SK-N-SH (cell line): ENCODE measurements around the gene HHIPL1. TPM values are rescaled to one million over a fixed set of nuclear protein-coding genes. Genes with fewer than 3 reads are reported as not detected.

ENCODE experiments used
- CTCF ChIA-PET: fragments of 300-600, 350-600 bp; formaldehyde crosslinking; extraction: SDS; loops from one replicate; lab custom pipeline; 2021; lab: Yijun Ruan, JAX
- POLR2A ChIA-PET: fragments of 350-600 bp; sonication (Branson Sonifier 250); formaldehyde crosslinking; extraction: SDS; loops from one replicate; lab custom pipeline; 2020; ENCODE audit warnings: antibody characterized with exemption, inconsistent platforms; lab: Yijun Ruan, JAX
- DNase-seq: peaks from one replicate; pipeline ENCODE4 v3.0.0; 2012
- H2AFZ ChIP-seq: fragments of 200-600 bp; sonication (generic); 2 replicates; pipeline ENCODE4 v1.8.1; 2016; ENCODE audit warnings: antibody characterized with exemption, mild to moderate bottlenecking, low read depth
- H3F3A ChIP-seq: fragments of 200-600 bp; sonication (generic); replicated peaks from 2 replicates; pipeline ENCODE3; 2016; ENCODE audit warnings: antibody characterized with exemption, mild to moderate bottlenecking; ENCODE audit not compliant: insufficient read depth
- H3K27ac ChIP-seq, 2 experiments: fragments of 200-500 bp in 1 of 2; fragments of 200-600 bp in 1 of 2; sonication (Bioruptor generic) in 1 of 2; sonication (generic), shearing (Covaris generic) in 1 of 2; 2 replicates each; pipeline versions ENCODE4 v1.5.1 to v1.6.1; 2014 to 2016; ENCODE audit warnings: low read depth in 2 of 2, inconsistent platforms in 1 of 2, low read length in 1 of 2, mild to moderate bottlenecking in 1 of 2, mixed read lengths in 1 of 2
- H3K27me3 ChIP-seq: fragments of 200-600 bp; sonication (generic), shearing (Covaris generic); 2 replicates; pipeline ENCODE4 v1.6.1; 2016; ENCODE audit warnings: mixed run types; ENCODE audit not compliant: insufficient read depth
- H3K36me3 ChIP-seq, 2 experiments: fragments of 200-500 bp in 1 of 2; fragments of 200-600 bp in 1 of 2; sonication (Bioruptor generic) in 1 of 2; sonication (generic) in 1 of 2; replicated peaks in 1 of 2; 2 replicates each; pipeline versions ENCODE3 to v1.5.1; 2014 to 2016; ENCODE audit warnings: low read length in 1 of 2, mild to moderate bottlenecking in 1 of 2; ENCODE audit not compliant: insufficient read depth in 2 of 2, control insufficient read depth in 1 of 2
- H3K4me1 ChIP-seq, 2 experiments: fragments of 200-500 bp in 1 of 2; fragments of 200-600 bp in 1 of 2; sonication (Bioruptor generic) in 1 of 2; sonication (generic), shearing (Covaris generic) in 1 of 2; 2 replicates each; pipeline versions ENCODE4 v1.5.1 to v1.6.1; 2014 to 2016; ENCODE audit warnings: low read depth in 1 of 2, low read length in 1 of 2, mixed run types in 1 of 2; ENCODE audit not compliant: insufficient read depth in 2 of 2, control insufficient read depth in 1 of 2
- H3K4me2 ChIP-seq: fragments of 200-600 bp; sonication (generic), shearing (Covaris generic); 2 replicates; pipeline ENCODE4 v1.6.1; 2017; ENCODE audit warnings: mixed run types
- H3K4me3 ChIP-seq, 2 experiments: fragments of 200-500 bp in 1 of 2; fragments of 200-600 bp in 1 of 2; sonication (Bioruptor generic) in 1 of 2; sonication (generic), shearing (Covaris generic) in 1 of 2; 2 replicates each; pipeline versions ENCODE4 v1.5.1 to v1.8.1; 2014 to 2016; ENCODE audit warnings: low read depth in 2 of 2, inconsistent platforms in 1 of 2, low read length in 1 of 2, mild to moderate bottlenecking in 1 of 2, mixed read lengths in 1 of 2, moderate library complexity in 1 of 2
- H3K79me2 ChIP-seq: fragments of 200-600 bp; sonication (generic); 2 replicates; pipeline ENCODE4 v1.8.1; 2017; ENCODE audit warnings: mild to moderate bottlenecking; ENCODE audit not compliant: insufficient read depth
- H3K9ac ChIP-seq: fragments of 200-600 bp; sonication (generic); 2 replicates; pipeline ENCODE4 v1.6.1; 2017; ENCODE audit warnings: mixed run types
- H3K9me2 ChIP-seq: fragments of 200-600 bp; sonication (generic); 2 replicates; pipeline ENCODE4 v1.6.1; 2017; ENCODE audit warnings: mixed run types
- H3K9me3 ChIP-seq: fragments of 200-600 bp; sonication (generic); 2 replicates; pipeline ENCODE4 v1.6.1; 2017; ENCODE audit warnings: mixed run types, mild to moderate bottlenecking, moderate library complexity
- H4K20me1 ChIP-seq: fragments of 200-600 bp; sonication (generic); 2 replicates; pipeline ENCODE4 v1.6.1; 2017; ENCODE audit warnings: mild to moderate bottlenecking, mixed run types; ENCODE audit not compliant: insufficient read depth
- CHD2 ChIP-seq: fragments of 150-350 bp; IDR thresholded peaks from 2 replicates; pipeline ENCODE4 v1.6.1; 2018; ENCODE audit warnings: low read length; ENCODE audit not compliant: partially characterized antibody
- CTCF ChIP-seq: fragments of 200-600 bp; sonication (generic); IDR thresholded peaks from 2 replicates; pipeline ENCODE4 v1.6.1; 2017; ENCODE audit warnings: antibody characterized with exemption, mild to moderate bottlenecking, moderate library complexity
- EP300 ChIP-seq, 2 experiments: IDR thresholded peaks; 2 replicates each; pipeline versions ENCODE4 v1.4.0 to v1.6.1; 2012; ENCODE audit warnings: borderline replicate concordance in 1 of 2, low read depth in 1 of 2, low read length in 1 of 2
- EZH2phosphoT487 ChIP-seq: fragments of 200-600 bp; sonication (generic); IDR thresholded peaks from 2 replicates; pipeline ENCODE4 v1.6.1; 2017; ENCODE audit warnings: low read depth, mixed run types, mild to moderate bottlenecking, antibody characterized with exemption, moderate library complexity, borderline replicate concordance
- FOSL2 ChIP-seq: IDR thresholded peaks from 2 replicates; pipeline ENCODE4 v1.4.0; 2012; ENCODE audit warnings: low read depth, mild to moderate bottlenecking, moderate library complexity, borderline replicate concordance
- FOXJ3 ChIP-seq: sonication (generic); formaldehyde crosslinking; IDR thresholded peaks from 2 replicates; pipeline ENCODE4 v1.5.1; 2020; ENCODE audit warnings: mild to moderate bottlenecking, missing genetic modification reagents
- GATA2 ChIP-seq: sonication (generic); formaldehyde crosslinking; IDR thresholded peaks from 2 replicates; pipeline ENCODE4 v1.5.0; 2020; ENCODE audit warnings: mild to moderate bottlenecking, missing genetic modification reagents
- JUND ChIP-seq: IDR thresholded peaks from 2 replicates; pipeline ENCODE4 v1.4.0; 2012
- NFIC ChIP-seq: IDR thresholded peaks from 2 replicates; pipeline ENCODE4 v1.4.0; 2012; ENCODE audit warnings: borderline replicate concordance
- NRF1 ChIP-seq: IDR thresholded peaks from 2 replicates; pipeline ENCODE4 v1.6.1; 2012; ENCODE audit warnings: low read depth, mild to moderate bottlenecking, low read length
- POLR2AphosphoS5 ChIP-seq: IDR thresholded peaks from 2 replicates; pipeline ENCODE4 v1.6.1; 2012; ENCODE audit warnings: low read depth, low read length
- RAD21 ChIP-seq: IDR thresholded peaks from 2 replicates; pipeline ENCODE4 v1.6.1; 2012; ENCODE audit warnings: mild to moderate bottlenecking, low read length
- SIN3A ChIP-seq: IDR thresholded peaks from 2 replicates; pipeline ENCODE4 v1.6.1; 2012; ENCODE audit warnings: low read depth, mild to moderate bottlenecking, low read length, moderate library complexity, borderline replicate concordance
- TAF1 ChIP-seq: IDR thresholded peaks from 2 replicates; pipeline ENCODE4 v1.6.1; 2012; ENCODE audit warnings: low read depth, mild to moderate bottlenecking, low read length, moderate library complexity, borderline replicate concordance
- TEAD4 ChIP-seq: IDR thresholded peaks from 2 replicates; pipeline ENCODE4 v1.4.0; 2012; ENCODE audit warnings: mild to moderate bottlenecking, borderline replicate concordance; ENCODE audit not compliant: insufficient read depth
- USF1 ChIP-seq: IDR thresholded peaks from 2 replicates; pipeline ENCODE4 v1.4.0; 2012; ENCODE audit warnings: low read depth, borderline replicate concordance
- USF2 ChIP-seq: fragments of 150-350 bp; IDR thresholded peaks from 2 replicates; pipeline ENCODE4 v1.6.1; 2017; ENCODE audit warnings: antibody characterized with exemption, low read length, low read depth, borderline replicate concordance
- YY1 ChIP-seq: IDR thresholded peaks from 2 replicates; pipeline ENCODE4 v1.4.0; 2012; ENCODE audit warnings: low read depth, mild to moderate bottlenecking
- ZBTB33 ChIP-seq: IDR thresholded peaks from 2 replicates; pipeline ENCODE4 v1.4.0; 2012; ENCODE audit warnings: low read depth, borderline replicate concordance
- WGBS: methylation state at CpG from one replicate; pipeline ENCODE4 v1.1.6; 2017; ENCODE audit warnings: low lambda C conversion rate; 5-methylcytosine and 5-hydroxymethylcytosine counted together
- polyA plus RNA-seq, 3 experiments: library from polyadenylated mRNA; depleted of rRNA; stranded (reverse); fragments of >200 nt; gene quantifications; 2 replicates each; pipeline ENCODE4 v1.2.3, GENCODE V29; 2012

The HHIPL1 gene
- polyA plus RNA-seq, 1 of the 3 experiments (the other 2 are of a cell fraction), result 0.02 TPM

- Histone ChIP-seq H2AFZ (no peak overlapping the region), H3K4me1 (peaks cover 0 to 10% of the 10 kb centered on the region in 2 experiments; a peak in 1 of 4 replicates), H3K27ac (no peak overlapping the region), H3K4me3 (no peak overlapping the region), H3K27me3 (no peaks in the 10 kb centered on the region), H3K9me3 (no peaks in the 10 kb centered on the region), H3K36me3 (no peaks in the 10 kb centered on the region), H3K4me2 (no peak overlapping the region), H3K9me2 (no peaks in the 10 kb centered on the region), H3F3A (no peaks in the 10 kb centered on the region), H3K9ac (no peak overlapping the region), H4K20me1 (no peaks in the 10 kb centered on the region), H3K79me2 (no peaks in the 10 kb centered on the region)
- ChIA-PET CTCF (interaction anchor here (0.6 to 2.3 kb wide), 4 partner anchors 54 to 116 kb away, joined by 3 to 15 read pairs (median 3); no protein-coding TSS in a partner anchor), POLR2A (no interaction called here)
- no peak for TF ChIP-seq CHD2
- TF ChIP-seq NRF1, result no peak
- no peak for TF ChIP-seq EZH2phosphoT487
- no peak for TF ChIP-seq USF2
- TF ChIP-seq ZBTB33, result no peak
- no peak for TF ChIP-seq TEAD4
- TF ChIP-seq GATA2 (CRISPR knock-in tag), result no peak
- no peak for TF ChIP-seq USF1
- no peak for TF ChIP-seq EP300 (IDR thresholded peaks at IDR 0.05; ENCODE audit: borderline replicate concordance in 1 of 2, low read depth in 1 of 2, low read length in 1 of 2)
- no peak for TF ChIP-seq NFIC
- TF ChIP-seq POLR2AphosphoS5, result no peak
- TF ChIP-seq JUND, result no peak
- TF ChIP-seq RAD21, result no peak
- TF ChIP-seq FOSL2, result no peak
- TF ChIP-seq TAF1, result no peak
- TF ChIP-seq SIN3A, result no peak
- TF ChIP-seq YY1, result no peak
- TF ChIP-seq CTCF, result no peak
- no peak for TF ChIP-seq FOXJ3 (CRISPR knock-in tag)
- no peak for DNase-seq
- 75% methylated on average over 8 of the region's 10 CpGs for WGBS
These were observed 11.0 kb upstream of the HHIPL1 start for GRCh38 chr14:99633918-99634317.
